ENCODE measurements around the gene HOXA10. TPM values are rescaled to one million over a fixed set of nuclear protein-coding genes. Genes with fewer than 3 reads are reported as not detected.
A peak's percentile ranks its signal among the peaks of the same experiment; 100 is the strongest.

HOXA10 gene
- total RNA-seq, 1 experiment from 2014 or later: 3.9 TPM

DNA sequence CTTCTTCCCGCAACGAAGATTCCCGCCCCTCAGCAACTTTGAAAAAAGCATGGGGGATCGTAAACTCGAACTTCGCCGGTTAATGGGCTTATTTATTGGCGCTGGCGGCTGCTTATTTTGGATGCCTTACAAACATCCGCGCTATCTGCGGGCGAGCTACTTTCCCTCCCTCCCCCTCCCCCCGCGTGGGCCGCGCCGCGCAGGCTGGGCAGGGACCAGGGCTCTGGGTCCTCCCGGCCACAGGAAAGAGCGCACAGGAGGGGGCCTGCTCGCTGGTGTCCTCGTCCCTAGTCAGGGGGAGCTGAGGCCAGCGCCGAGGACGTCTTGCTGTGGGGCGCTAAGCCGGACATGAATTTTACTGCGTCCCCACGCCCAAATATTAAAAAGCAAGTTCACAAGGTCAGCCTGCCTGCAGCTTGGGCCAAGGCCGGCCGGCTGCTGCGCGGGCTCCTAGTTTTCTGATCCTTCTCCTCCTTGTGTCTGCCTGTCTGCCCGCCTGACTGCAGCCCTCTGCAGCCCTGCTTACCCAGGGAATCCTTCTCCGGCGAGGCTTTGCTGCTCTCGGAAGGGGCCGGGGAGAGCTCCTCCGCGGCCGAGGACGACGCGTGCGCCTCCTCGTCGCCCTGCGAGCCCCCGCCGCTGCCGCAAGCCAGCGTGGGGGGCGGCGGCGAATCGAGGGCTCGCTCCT lies 1.2 kb downstream of the HOXA10 start:
- no TSS peak for BruUV-seq (replicated peaks)
- Mint-ChIP-seq H3K9me3 (ENCODE audit: unreplicated experiment) (no peaks in the 10 kb centered on the region), H3K27ac (ENCODE audit: low read depth, unreplicated experiment) (peak overlapping the region; percentile 87), H3K4me1 (ENCODE audit: insufficient read depth, unreplicated experiment) (peaks cover 20% of the 10 kb centered on the region), H3K36me3 (ENCODE audit: insufficient read depth, unreplicated experiment) (peaks cover 11% of the 10 kb centered on the region), H3K4me3 (ENCODE audit: unreplicated experiment) (peak overlapping the region; percentile 79), H3K27me3 (ENCODE audit: insufficient read depth, unreplicated experiment) (no peaks in the 10 kb centered on the region)
- DNase-seq (ENCODE audit: unreplicated experiment): peak; percentile 55
- ChIA-PET POLR2A (interaction anchor here (0.5 to 6.3 kb wide), 15 partner anchors 10 to 795 kb away, joined by 3 to 59 read pairs (median 4); partner anchors contain the start of genes HOXA1, HOXA5 and HOXA6), CTCF (interaction anchor here (0.5 to 1.7 kb wide), 5 partner anchors 11 to 1382 kb away, joined by 3 to 14 read pairs (median 3); no protein-coding TSS in a partner anchor)
- no peak for TF ChIP-seq CTCF (IDR thresholded peaks at IDR 0.05; ENCODE audit: unreplicated experiment)
- intact Hi-C loops (cut with micrococcal nuclease): no loop called here

- Mint-ChIP-seq H3K4me3 (ENCODE audit: unreplicated experiment) (peak overlapping the region; percentile 79), H3K4me1 (ENCODE audit: insufficient read depth, unreplicated experiment) (peaks cover 20% of the 10 kb centered on the region)
- DNase-seq (ENCODE audit: unreplicated experiment): peak; percentile 63
Measured at GRCh38 chr7:27172315-27172774, 1.8 kb downstream of the HOXA10 start.

DNA sequence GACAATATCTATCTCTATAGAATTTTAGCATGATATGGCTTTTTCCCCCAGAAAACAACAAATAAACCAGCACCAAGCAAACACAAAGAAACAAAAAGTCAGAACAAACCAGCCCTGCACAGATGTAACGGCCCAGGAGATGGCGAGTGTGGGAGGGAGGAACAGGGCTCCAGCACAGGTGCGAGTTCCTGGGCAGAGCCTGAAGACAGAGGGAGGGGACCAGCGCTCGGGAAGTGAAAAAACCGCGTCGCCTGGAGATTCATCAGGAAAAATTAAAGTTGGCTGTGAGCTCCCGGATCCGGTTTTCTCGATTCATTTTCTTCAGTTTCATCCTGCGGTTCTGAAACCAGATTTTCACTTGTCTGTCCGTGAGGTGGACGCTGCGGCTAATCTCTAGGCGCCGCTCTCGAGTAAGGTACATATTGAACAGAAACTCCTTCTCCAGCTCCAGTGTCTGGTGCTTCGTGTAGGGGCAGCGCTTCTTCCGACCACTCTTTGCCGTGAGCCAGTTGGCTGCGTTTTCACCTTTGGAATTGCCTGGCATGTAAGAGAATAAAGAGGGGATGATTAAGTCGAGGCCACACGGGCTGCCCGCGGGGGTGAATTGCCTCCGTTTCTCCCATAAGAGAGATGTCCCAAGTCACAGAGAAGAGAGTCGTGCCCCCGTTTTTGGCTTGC lies 2.3 kb downstream of the HOXA10 start:
- DNase-seq (ENCODE audit: unreplicated experiment): peak; percentile 60
- no peak for TF ChIP-seq CTCF (IDR thresholded peaks at IDR 0.05; ENCODE audit: unreplicated experiment)
- no TSS peak for BruUV-seq (replicated peaks)
- Mint-ChIP-seq H3K4me1 (ENCODE audit: insufficient read depth, unreplicated experiment) (peaks cover 20% of the 10 kb centered on the region), H3K27me3 (ENCODE audit: insufficient read depth, unreplicated experiment) (no peaks in the 10 kb centered on the region), H3K9me3 (ENCODE audit: unreplicated experiment) (no peaks in the 10 kb centered on the region), H3K4me3 (ENCODE audit: unreplicated experiment) (peak overlapping the region; percentile 79), H3K27ac (ENCODE audit: low read depth, unreplicated experiment) (peak overlapping the region; percentile 87), H3K36me3 (ENCODE audit: insufficient read depth, unreplicated experiment) (peaks cover 11% of the 10 kb centered on the region)
- CTCF ChIA-PET: interaction anchor here (0.5 to 1.8 kb wide), 7 partner anchors 9 to 1403 kb away, joined by 3 to 10 read pairs (median 3); partner anchors contain the start of gene HOXA5
- POLR2A ChIA-PET: interaction anchor here (0.6 to 6.3 kb wide), 13 partner anchors 9 to 568 kb away, joined by 3 to 59 read pairs (median 12); partner anchors contain the start of genes HOXA1, HOXA5 and HOXA6
- intact Hi-C loops (cut with micrococcal nuclease): no loop called here

More at GRCh38 chr7:27172315-27172774, 1.8 kb downstream of the HOXA10 start:
- Mint-ChIP-seq H3K27me3 (ENCODE audit: insufficient read depth, unreplicated experiment) (no peaks in the 10 kb centered on the region), H3K27ac (ENCODE audit: low read depth, unreplicated experiment) (peak overlapping the region; percentile 87), H3K9me3 (ENCODE audit: unreplicated experiment) (no peaks in the 10 kb centered on the region), H3K36me3 (ENCODE audit: insufficient read depth, unreplicated experiment) (peaks cover 11% of the 10 kb centered on the region)
- ChIA-PET POLR2A (interaction anchor here (0.9 to 6.3 kb wide), 13 partner anchors 10 to 636 kb away, joined by 3 to 59 read pairs (median 12); partner anchors contain the start of genes HOXA1, HOXA5 and HOXA6), CTCF (interaction anchor here (0.7 to 1.7 kb wide), 5 partner anchors 10 to 1402 kb away, joined by 3 to 14 read pairs (median 6); no protein-coding TSS in a partner anchor)
- no TSS peak for BruUV-seq (replicated peaks)
- no peak for TF ChIP-seq CTCF (IDR thresholded peaks at IDR 0.05; ENCODE audit: unreplicated experiment)
- intact Hi-C loops (cut with micrococcal nuclease): no loop called here

DNA sequence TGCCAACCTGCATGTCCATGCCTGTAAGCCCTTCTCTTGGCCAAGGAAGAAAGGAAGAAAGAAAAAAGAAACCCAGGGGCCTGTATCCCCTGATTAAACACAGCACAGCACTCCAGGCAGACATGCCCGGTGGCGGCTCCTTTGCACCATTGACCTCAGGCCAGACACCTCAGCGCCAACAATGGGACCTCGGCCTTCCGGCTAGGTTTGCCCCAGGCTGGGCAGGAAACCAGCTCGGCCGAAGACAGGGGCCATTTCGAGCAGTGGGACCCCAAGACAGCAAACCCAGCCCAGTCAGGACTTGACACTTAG lies 2.8 kb downstream of the HOXA10 start:
- peaks cover 20% of the 10 kb centered on the region for H3K4me1 Mint-ChIP-seq (ENCODE audit: insufficient read depth, unreplicated experiment)
- peak overlapping the region; percentile 87 for H3K27ac Mint-ChIP-seq (ENCODE audit: low read depth, unreplicated experiment)
- H3K36me3 Mint-ChIP-seq (ENCODE audit: insufficient read depth, unreplicated experiment): peaks cover 11% of the 10 kb centered on the region
- no TSS peak for BruUV-seq (replicated peaks)
- POLR2A ChIA-PET: interaction anchor here (0.6 to 6.3 kb wide), 15 partner anchors 9 to 574 kb away, joined by 3 to 59 read pairs (median 5); partner anchors contain the start of genes HOXA1, HOXA5 and HOXA6
- TF ChIP-seq CTCF (IDR thresholded peaks at IDR 0.05; ENCODE audit: unreplicated experiment): no peak
- H3K9me3 Mint-ChIP-seq (ENCODE audit: unreplicated experiment): no peaks in the 10 kb centered on the region
- intact Hi-C loops (cut with micrococcal nuclease): no loop called here
- H3K27me3 Mint-ChIP-seq (ENCODE audit: insufficient read depth, unreplicated experiment): no peaks in the 10 kb centered on the region
- H3K4me3 Mint-ChIP-seq (ENCODE audit: unreplicated experiment): peak overlapping the region; percentile 79
- CTCF ChIA-PET: interaction anchor here (0.5 to 1.8 kb wide), 7 partner anchors 8 to 108 kb away, joined by 3 to 10 read pairs (median 4); partner anchors contain the start of gene HOXA5
- peak; percentile 42 for DNase-seq (ENCODE audit: unreplicated experiment)
